NCI-H1694 treated with DMSO at 0.1 percent for 48 hours (cell line): ENCODE data around the gene FTCDNL1.

Experiments
- DNase-seq: peaks from one replicate; lab custom pipeline; 2025; lab: John Stamatoyannopoulos, UW

The FTCDNL1 gene

GRCh38 chr2:199850718-199851500, at the start of gene FTCDNL1:
Gene FTCDNL1 (minus strand): TSS chr2:199851192. CDS start chr2:199848962, 2,230 bp downstream.
- peak; percentile 73 for DNase-seq

GRCh38 chr2:199896617-199897016, 45.6 kb upstream of the FTCDNL1 start:
- DNase-seq, result no peak

GRCh38 chr2:199895406-199895805, 44.4 kb upstream of the FTCDNL1 start:
- no peak for DNase-seq

GRCh38 chr2:199883474-199884212, 32.7 kb upstream of the FTCDNL1 start:
- DNase-seq, result no peak

- no peak for DNase-seq
Measured at GRCh38 chr2:199882667-199883066, 31.7 kb upstream of the FTCDNL1 start.

- DNase-seq, result no peak
Measured at GRCh38 chr2:199875400-199875799, 24.4 kb upstream of the FTCDNL1 start.

- no peak for DNase-seq
Measured at GRCh38 chr2:199874209-199874608, 23.2 kb upstream of the FTCDNL1 start.

- DNase-seq, result no peak
Measured at GRCh38 chr2:199870581-199870980, 19.6 kb upstream of the FTCDNL1 start.

- no peak for DNase-seq
Measured at GRCh38 chr2:199869653-199870052, 18.7 kb upstream of the FTCDNL1 start.

GRCh38 chr2:199869227-199869541, 18.2 kb upstream of the FTCDNL1 start:
- DNase-seq, result no peak

GRCh38 chr2:199868431-199869226, 17.6 kb upstream of the FTCDNL1 start:
- DNase-seq, result no peak

- no peak for DNase-seq
Measured at GRCh38 chr2:199865905-199866304, 14.9 kb upstream of the FTCDNL1 start.

- DNase-seq, result no peak
Measured at GRCh38 chr2:199862788-199863187, 11.8 kb upstream of the FTCDNL1 start.

- peak; percentile 70 for DNase-seq
Measured at GRCh38 chr2:199861132-199861774, 10.3 kb upstream of the FTCDNL1 start.

GRCh38 chr2:199855812-199856211, 4.8 kb upstream of the FTCDNL1 start:
- DNase-seq, result no peak

- DNase-seq, result peak; percentile 98
Measured at GRCh38 chr2:199851883-199852282, 891 bp upstream of the FTCDNL1 start.

- DNase-seq, result no peak
Measured at GRCh38 chr2:199851501-199851810, 464 bp upstream of the FTCDNL1 start.

GRCh38 chr2:199850218-199850717, 724 bp downstream of the FTCDNL1 start:
- DNase-seq, result no peak

GRCh38 chr2:199848389-199849130, 2.4 kb downstream of the FTCDNL1 start:
- DNase-seq, result peak; percentile 72

- no peak for DNase-seq
Measured at GRCh38 chr2:199847181-199847864, 3.7 kb downstream of the FTCDNL1 start.
